GM12872 (cell line): ENCODE measurements around the gene SHLD3.

Source experiments
- CTCF ChIP-seq: IDR thresholded peaks from 3 replicates; pipeline ENCODE4 v1.5.1; 2011; ENCODE audit warnings: low read depth, mild to moderate bottlenecking, low read length, moderate library complexity; ENCODE audit not compliant: insufficient read depth

SHLD3 gene

GRCh38 chr5:65624571-65625555, at the start of gene SHLD3, which contains the start of gene TRAPPC13:
Gene SHLD3, plus strand, starts transcription at chr5:65625027. Its CDS starts 4,561 bp downstream, at chr5:65629588.
Gene TRAPPC13, plus strand, starts transcription at chr5:65625027. Its CDS starts 34 bp downstream, at chr5:65625061.
- peak; percentile 26; the same call in 1 of the 3 replicates for TF ChIP-seq CTCF

- no peak for TF ChIP-seq CTCF
Observed at GRCh38 chr5:65577141-65577540, 47.7 kb upstream of the SHLD3 start.

- no peak for TF ChIP-seq CTCF
Observed at GRCh38 chr5:65588694-65589093, 36.1 kb upstream of the SHLD3 start.

- no peak for TF ChIP-seq CTCF
Observed at GRCh38 chr5:65611524-65611923, 13.3 kb upstream of the SHLD3 start.

GRCh38 chr5:65612298-65612907, 12.4 kb upstream of the SHLD3 start:
- TF ChIP-seq CTCF: no peak

GRCh38 chr5:65620021-65620420, 4.8 kb upstream of the SHLD3 start:
- TF ChIP-seq CTCF: no peak

- TF ChIP-seq CTCF: no peak
Observed at GRCh38 chr5:65623482-65623881, 1.3 kb upstream of the SHLD3 start.
